Stimulated activated CD8-positive, alpha-beta memory T cell treated with anti-CD3 and anti-CD28 coated beads, Interleukin-12 subunit alpha, Interleukin-12 subunit beta, amount 100 ng/mL, for 24 hours (primary cell): Measurements from ENCODE around the gene ATP8B2.
"Not testable (repeated sequence)": the region's sequence is repeated elsewhere in the genome, so short reads cannot be mapped to it uniquely, and the experiment has no call there.

Source experiments
- DNase-seq: peaks from one replicate; pipeline ENCODE4 v3.0.0-alpha.2; 2020; ENCODE audit errors: extremely low read depth

ATP8B2 gene

GRCh38 chr1:154347961-154348360, 22.6 kb downstream of the ATP8B2 start:
- no peak for DNase-seq

- no peak for DNase-seq
Observed at GRCh38 chr1:154348429-154349076, 23.2 kb downstream of the ATP8B2 start.

- no peak for DNase-seq
Observed at GRCh38 chr1:154349121-154349520, 23.8 kb downstream of the ATP8B2 start.

GRCh38 chr1:154350383-154350782, 25.1 kb downstream of the ATP8B2 start:
- no peak for DNase-seq

- DNase-seq: no peak
Observed at GRCh38 chr1:154351363-154352068, 26.2 kb downstream of the ATP8B2 start.

- DNase-seq: no peak
Observed at GRCh38 chr1:154352245-154352580, 26.9 kb downstream of the ATP8B2 start.

- no peak for DNase-seq
Observed at GRCh38 chr1:154352581-154353459, 27.5 kb downstream of the ATP8B2 start.

- no peak for DNase-seq
Observed at GRCh38 chr1:154353460-154353904, 28.2 kb downstream of the ATP8B2 start.

- DNase-seq: no peak
Observed at GRCh38 chr1:154353966-154354365, 28.6 kb downstream of the ATP8B2 start.

GRCh38 chr1:154358519-154358918, 33.2 kb downstream of the ATP8B2 start:
- DNase-seq: no peak

- DNase-seq: no peak
Observed at GRCh38 chr1:154360288-154360687, 35.0 kb downstream of the ATP8B2 start.

- DNase-seq: not testable (repeated sequence)
Observed at GRCh38 chr1:154360881-154361280, 35.6 kb downstream of the ATP8B2 start.

GRCh38 chr1:154361357-154361756, 36.0 kb downstream of the ATP8B2 start:
- no peak for DNase-seq

- no peak for DNase-seq
Observed at GRCh38 chr1:154371436-154371835, 46.1 kb downstream of the ATP8B2 start.

GRCh38 chr1:154373777-154374357, 48.5 kb downstream of the ATP8B2 start:
- DNase-seq: not testable (repeated sequence)

- DNase-seq: no peak
Observed at GRCh38 chr1:154379301-154379700, 54.0 kb downstream of the ATP8B2 start.

- DNase-seq: no peak
Observed at GRCh38 chr1:154384650-154385489, 59.5 kb downstream of the ATP8B2 start.

GRCh38 chr1:154386643-154387352, 61.5 kb downstream of the ATP8B2 start:
- peak; percentile 74 for DNase-seq

GRCh38 chr1:154391086-154391770, 65.9 kb downstream of the ATP8B2 start:
- no peak for DNase-seq

- DNase-seq: no peak
Observed at GRCh38 chr1:154398141-154398540, 72.8 kb downstream of the ATP8B2 start.
